Right lung (tissue), 5 donors: ENCODE results near the gene PDE6C. TPM values are rescaled to one million over a fixed set of nuclear protein-coding genes. Genes with fewer than 3 reads are reported as not detected.

Experiments
- DNase-seq, 2 donors: peaks; one replicate each; pipeline ENCODE4 v3.0.0-alpha.2; 2013
- polyA plus RNA-seq, 5 donors: library from polyadenylated mRNA; unstranded; fragments of 120-200 nt; gene quantifications; one replicate each; pipeline versions ENCODE4 v1.2.1 to v1.2.3, GENCODE V29; 2013; ENCODE audit warnings: inconsistent platforms in 1 of 5, low replicate concordance in 1 of 5; ENCODE audit not compliant: insufficient read length in 5 of 5, insufficient read depth in 1 of 5

Gene PDE6C
- polyA plus RNA-seq, 5 donors: 1.0 to 3.0 (median 1.5) TPM

- no peak for DNase-seq
Measured at GRCh38 chr10:93593749-93594148, 18.6 kb upstream of the PDE6C start.

DNA sequence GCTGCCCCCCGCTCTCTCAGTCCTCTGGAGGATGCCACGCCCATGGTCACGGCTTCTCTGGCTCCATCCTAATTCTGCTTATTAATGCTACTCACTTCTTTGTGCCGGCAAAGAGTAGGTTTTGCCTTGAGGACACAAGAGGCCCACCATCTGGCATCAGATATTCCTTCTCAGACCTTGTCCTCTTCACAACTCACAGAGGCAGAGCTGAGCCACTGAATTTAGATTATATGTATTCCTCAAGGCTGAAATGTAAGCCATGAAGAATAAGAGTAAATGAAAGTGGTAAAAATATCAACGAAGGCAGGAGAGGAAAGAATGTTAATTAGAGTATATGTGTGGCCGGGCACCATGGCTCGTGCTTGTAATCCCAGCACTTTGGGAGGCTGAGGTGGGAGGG lies 17.8 kb upstream of the PDE6C start:
- DNase-seq: no peak

- DNase-seq: no peak
Measured at GRCh38 chr10:93595378-93596161, 16.8 kb upstream of the PDE6C start.

DNA sequence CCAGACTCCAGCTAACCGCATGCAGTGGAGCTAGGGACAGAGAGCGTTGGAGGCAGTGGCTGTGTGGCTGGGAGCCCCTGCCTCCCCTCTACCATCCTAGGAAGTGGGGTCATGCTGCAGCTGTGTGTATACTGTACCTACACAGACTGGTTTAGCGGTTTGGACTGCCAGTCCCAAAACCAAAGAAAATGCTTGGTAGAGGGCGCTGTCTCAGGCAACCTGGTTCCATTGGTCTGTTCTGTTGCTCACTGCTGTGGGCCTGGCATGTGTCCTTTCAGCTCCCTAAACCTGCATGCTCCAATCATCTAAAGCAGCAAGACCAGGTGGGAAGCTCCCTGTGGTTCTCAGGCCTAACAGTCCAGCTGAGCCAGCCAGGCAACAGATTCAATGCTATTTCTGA lies 15.8 kb upstream of the PDE6C start:
- DNase-seq: no peak

DNA sequence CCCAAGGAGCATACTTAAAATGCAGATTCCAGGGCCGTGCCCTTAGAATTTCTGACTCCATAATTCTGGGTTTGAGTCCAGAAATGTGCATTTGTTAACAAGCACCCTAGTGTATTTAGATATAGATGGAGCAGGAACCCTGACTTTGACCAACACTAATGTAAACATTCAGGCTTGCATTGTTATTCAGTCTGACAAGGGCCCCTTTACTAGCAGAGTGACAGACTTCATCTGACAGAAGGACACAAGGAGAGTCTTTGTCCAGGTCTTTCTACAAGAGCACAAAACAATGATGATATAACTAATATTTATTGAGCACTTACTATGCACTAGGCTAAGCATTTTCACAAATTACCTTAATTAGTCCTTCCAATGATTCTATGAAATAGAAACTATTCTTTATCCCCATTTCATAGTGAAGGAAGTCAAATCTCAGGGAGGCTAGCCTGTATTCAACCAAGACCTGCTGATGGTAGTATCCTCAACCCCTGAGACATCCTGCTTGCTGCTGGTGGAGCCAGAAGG lies 15.2 kb upstream of the PDE6C start:
- DNase-seq: no peak

DNA sequence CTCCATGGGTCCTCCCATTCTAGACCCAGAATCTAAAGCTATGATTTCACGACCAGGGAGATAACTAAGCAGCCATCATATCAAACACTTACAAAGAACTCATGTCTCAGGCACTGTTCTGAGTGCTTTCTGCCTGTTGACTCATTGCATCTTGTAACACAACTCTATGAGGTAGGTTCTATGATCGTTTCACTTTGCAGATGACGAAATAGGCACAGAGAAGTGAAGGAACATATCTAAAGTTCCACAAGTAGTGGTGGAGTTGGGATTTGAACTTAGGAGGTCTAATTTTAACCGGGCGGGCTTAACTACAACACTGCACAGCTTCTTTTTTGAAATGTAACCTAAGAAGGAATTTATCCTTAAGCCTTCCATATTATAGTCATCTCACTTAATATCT lies 14.2 kb upstream of the PDE6C start:
- DNase-seq: no peak

DNA sequence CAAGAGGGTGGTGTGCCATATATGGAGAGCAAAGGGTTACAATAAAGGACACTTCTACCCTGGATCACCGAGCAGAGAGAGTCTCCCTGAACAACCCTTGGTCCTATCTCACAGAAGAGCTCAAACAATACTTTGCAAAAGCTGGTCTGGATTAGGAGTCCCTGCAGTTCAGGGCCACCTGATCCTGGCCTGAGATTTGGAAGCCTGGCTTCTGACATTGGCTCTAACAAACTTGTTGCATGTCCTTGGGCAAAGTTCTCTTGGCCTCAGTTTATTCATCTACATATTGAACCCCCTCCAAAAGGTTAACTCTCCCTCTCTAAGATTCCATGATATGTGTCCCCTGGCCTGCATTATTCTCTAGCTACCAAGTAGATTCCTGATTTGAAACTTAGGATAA lies 13.0 kb upstream of the PDE6C start:
- no peak for DNase-seq

DNA sequence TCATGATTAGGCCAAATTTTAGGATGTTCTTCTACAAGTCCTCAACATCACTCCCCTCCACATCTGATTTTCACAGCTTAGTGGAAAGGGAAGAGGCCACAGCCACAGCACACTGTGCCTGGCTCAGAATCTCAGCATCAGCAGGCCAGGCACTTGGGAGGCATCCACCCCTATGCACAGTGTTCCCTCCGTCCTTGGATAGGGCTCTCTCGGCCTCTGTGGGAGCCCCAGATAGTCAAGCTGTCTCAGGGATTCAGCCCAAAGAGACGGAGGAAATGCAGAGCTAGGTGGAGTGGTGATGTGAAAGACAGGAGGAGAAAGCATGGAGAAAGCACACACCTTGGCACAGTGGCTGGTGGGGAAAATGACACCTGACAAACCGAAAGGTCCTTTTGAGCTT lies 12.6 kb upstream of the PDE6C start:
- DNase-seq: no peak

DNA sequence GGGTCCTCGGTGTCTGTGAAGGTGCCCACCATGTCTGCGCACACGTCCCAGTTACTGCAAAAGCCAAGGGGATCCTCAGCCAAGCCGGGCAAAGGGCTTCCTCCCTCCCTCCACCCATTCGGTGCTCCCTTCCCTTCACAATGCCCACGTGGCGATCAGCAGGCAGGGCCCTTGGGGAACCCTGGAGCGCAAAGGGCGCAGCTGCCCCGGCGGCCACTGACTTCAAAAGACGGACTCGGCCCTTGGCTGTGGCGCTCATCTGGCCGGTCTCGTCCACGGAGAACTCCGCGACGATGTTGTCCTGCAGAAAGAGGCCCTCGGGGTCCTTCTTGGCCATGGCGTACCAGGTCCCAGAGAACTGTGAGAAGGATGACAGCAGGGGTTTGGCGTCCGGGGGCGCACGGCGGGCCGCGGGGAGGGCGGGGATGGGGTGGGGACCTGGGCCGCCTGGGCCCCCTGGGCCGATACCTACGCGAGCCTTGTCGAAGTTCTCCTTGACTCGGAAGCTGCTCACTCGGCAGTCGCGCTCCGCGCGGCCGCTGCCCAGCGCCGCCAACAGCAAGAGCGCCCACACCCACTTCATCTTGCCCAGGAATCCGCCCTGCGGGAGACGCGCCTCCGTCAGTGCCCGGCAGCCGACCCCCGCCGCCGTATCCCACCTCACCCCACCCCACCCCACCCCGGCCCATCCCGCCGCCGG lies 11.7 kb upstream of the PDE6C start:
- DNase-seq: peak; percentile 40

DNA sequence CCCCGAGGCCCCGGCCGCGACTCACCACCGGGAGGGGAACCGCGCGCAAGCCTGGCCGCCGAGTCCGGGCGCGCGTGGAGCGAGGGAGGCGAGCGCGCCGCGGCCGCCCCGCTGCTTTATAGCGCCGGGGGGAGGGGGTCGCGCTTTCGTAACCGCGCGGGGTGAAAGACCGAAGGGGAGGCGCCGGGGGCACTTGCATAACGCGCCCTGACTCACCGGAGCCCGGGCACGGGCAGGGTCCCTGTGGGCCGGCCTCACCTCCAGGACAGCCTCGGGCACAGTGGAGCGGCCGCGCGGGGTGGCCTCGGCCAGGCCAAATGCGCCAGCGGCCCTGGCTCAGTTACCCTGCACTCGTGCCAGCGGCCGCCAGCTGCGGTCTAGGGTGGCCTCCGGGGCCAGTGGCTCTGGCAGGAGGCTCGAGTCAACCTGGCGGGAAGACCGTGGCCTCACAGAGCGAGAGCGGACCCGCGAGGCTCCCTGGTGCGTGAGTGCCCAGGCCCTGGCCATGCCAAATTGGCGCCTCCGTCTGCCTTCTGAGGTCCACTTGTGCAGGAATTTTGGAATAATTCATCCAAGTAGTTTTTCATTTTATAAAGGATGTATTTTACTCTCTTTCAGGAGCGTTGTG lies 11.1 kb upstream of the PDE6C start, which contains the start of gene RBP4:
RBP4 (minus strand) TSS at position 90 of the 628 bp plus-strand sequence. CDS start 207 bp downstream, outside the sequence.
- peak; percentile 12 to 17 for DNase-seq

GRCh38 chr10:93601774-93602162 lies 10.6 kb upstream of the PDE6C start:
- DNase-seq: no peak

- DNase-seq: no peak
Measured at GRCh38 chr10:93603023-93603422, 9.3 kb upstream of the PDE6C start.

GRCh38 chr10:93604146-93604545 lies 8.2 kb upstream of the PDE6C start:
- no peak for DNase-seq

DNA sequence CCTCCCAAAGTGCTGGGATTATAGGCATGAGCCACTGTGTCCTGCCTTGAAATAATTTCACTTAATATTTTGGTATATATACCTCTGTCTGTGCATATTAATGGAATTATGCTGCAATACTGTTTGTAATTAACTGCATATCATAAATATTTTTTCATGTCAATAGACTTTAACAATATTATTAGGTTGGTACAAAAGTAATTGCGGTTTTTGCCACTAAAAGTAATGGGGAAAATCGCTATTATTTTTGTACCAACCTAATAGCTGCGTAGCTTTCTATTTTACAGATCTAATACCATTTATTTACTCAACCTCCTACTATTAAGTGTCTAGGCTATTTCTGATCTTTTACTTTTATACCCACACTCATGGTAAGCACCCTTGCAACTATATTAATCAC lies 3.9 kb upstream of the PDE6C start:
- DNase-seq: no peak

- no peak for DNase-seq
Measured at GRCh38 chr10:93613126-93613525, 789 bp downstream of the PDE6C start.

DNA sequence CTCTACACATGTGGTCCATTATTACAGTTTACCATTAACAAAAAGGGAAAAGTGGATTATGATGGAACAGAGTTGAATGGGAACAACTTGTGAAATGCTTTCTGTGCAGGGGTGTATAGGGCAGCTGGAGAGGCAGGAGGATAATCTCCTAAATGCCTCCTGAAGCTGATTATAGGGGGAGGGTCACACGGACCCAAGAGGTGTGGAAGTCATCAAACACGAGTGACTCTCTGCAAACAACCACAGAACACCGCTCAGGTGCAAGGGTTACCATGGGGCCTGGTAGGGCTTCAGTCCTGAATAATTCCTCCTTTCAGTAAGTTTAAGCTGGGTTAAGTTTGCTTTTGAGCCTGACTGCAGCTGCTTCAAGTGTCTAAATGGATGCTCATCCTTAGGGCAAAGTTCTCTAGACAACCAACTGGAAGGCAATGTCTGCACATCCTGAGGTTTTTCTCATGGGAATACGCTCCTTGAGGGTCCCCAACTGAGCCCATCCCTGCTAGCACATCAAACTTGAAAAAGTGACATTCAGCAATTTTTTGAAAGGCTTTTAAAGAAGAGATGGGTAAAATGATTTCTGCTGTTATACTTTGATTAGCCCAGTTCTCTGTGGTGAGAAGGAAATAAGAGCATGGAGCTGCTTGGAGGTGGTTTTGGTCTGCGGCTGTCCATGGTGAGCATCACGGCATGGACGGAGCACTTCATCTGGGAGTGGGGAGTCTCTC lies 1.9 kb downstream of the PDE6C start:
- DNase-seq: no peak

DNA sequence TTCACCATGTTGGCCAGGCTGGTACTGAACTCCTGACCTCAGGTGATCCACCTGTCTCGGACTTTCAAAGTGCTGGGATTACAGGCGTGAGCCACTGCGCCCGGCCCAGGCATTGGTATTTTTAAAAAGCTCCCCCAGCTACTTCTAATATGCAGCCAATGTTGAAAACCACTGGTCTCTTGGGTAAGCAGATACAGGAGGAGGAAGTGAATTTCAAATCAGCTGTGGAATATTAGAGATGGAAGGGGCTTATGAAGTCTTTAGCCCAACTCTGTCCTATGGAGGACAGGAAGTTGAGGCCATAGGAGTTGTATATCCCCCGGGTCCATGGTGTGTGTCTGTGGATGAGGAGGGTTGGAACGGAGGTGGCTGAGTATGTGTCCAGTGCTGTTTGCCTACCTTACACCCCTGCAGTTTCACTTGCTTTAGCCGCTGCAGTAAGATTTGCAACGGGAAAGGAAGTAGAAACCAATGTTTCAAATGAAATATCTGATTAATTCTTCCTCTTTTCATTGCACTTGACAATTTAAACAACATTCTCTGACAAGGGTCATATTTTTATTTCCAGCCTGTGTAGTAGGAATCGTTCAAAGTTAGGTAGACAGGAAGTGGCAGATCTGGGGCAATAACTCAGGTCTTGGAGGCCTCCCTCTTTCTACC lies 3.4 kb downstream of the PDE6C start:
- no peak for DNase-seq

- no peak for DNase-seq
Measured at GRCh38 chr10:93620925-93621324, 8.6 kb downstream of the PDE6C start.

- no peak for DNase-seq
Measured at GRCh38 chr10:93622942-93623341, 10.6 kb downstream of the PDE6C start.

DNA sequence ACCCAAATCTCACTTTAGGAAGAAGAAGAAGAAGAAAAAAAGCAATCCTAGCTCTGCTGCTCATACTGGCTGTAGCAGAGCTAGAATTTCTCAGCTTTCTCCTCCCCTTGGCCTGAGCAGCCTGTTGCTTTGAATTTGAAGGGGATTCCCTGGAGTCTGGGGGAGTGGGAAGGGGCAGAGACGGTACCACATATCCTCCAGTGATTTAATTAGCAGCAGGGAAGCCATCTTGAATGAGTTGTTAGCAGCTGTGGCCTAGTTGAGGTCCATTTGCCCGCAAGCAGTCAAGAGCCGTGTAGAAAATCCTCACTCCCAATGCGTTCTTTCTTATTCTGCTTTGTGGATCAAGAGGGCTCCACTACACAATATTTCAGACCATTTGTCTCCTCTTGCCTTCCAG lies 16.5 kb downstream of the PDE6C start:
- DNase-seq: no peak

DNA sequence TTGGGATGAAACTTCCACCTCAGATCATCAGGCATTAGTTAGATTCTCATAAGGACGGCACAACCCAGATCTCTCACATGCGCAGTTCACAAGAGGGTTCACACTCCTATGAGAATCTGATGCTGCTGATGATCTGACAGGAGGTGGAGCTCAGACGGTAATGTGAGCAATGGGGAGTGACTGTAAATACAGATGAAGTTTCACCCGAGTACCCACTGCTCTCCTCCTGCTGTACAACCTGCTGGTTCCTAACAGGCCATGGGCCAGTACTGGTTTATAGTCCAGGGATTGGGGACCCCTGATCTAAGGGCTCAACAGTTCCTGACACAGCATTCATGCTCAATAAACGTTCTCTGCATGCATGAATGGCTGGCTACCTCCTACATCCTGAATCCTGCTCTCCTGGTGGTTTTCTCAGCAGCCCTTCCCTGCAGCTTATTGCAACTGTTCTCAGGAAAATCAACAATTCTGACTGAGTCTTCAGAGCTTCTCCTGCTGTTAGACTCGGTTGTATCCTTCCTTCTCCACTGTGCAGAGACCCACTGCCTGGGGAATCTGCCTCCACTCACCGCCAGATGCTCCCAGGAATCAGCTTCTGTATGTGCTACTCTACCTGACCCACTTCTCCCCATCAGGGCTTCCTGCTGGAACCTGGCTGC lies 17.4 kb downstream of the PDE6C start:
- no peak for DNase-seq
